HEK293 (cell line): Measurements from ENCODE around the gene CCM2.

Source experiments
- CTCF ChIA-PET: fragments of 350-600 bp; formaldehyde crosslinking; extraction: SDS; loops from one replicate; lab custom pipeline; 2021; ENCODE audit warnings: antibody characterized with exemption; lab: Yijun Ruan, JAX
- POLR2A ChIA-PET: fragments of 300-600 bp; formaldehyde crosslinking; extraction: SDS; loops from one replicate; lab custom pipeline; 2020; ENCODE audit warnings: antibody characterized with exemption, inconsistent platforms; lab: Yijun Ruan, JAX
- H3K27ac ChIP-seq: fragments of 200-500 bp; sonication (Bioruptor generic); 2 replicates; pipeline ENCODE4 v1.5.1; 2014; ENCODE audit warnings: low read depth, low read length, control low read depth, inconsistent platforms; ENCODE audit errors: extremely low read depth
- H3K36me3 ChIP-seq, 2 experiments: fragments of 200-500 bp in 1 of 2; sonication (Bioruptor generic) in 1 of 2; 1 replicate in 1 of 2; 2 replicates in 1 of 2; pipeline ENCODE4 v1.5.1; 2014 to 2017; ENCODE audit warnings: inconsistent platforms in 2 of 2, low read length in 2 of 2; ENCODE audit not compliant: control insufficient read depth in 2 of 2, insufficient read depth in 1 of 2
- H3K4me1 ChIP-seq: fragments of 200-500 bp; sonication (Bioruptor generic); 2 replicates; pipeline ENCODE4 v1.5.1; 2014; ENCODE audit warnings: mild to moderate bottlenecking, low read length, inconsistent platforms; ENCODE audit not compliant: control insufficient read depth, insufficient read depth
- H3K4me3 ChIP-seq: 2 replicates; pipeline ENCODE4 v1.5.1; 2011; ENCODE audit warnings: low read depth, mild to moderate bottlenecking, control low read depth, low read length, moderate library complexity
- H3K9me3 ChIP-seq: fragments of 200-500 bp; sonication (Bioruptor generic); 2 replicates; pipeline ENCODE4 v1.5.1; 2014; ENCODE audit warnings: low read depth, low read length, inconsistent platforms; ENCODE audit not compliant: control insufficient read depth, insufficient read depth
- EGR2 ChIP-seq: fragments of 450-650 bp; formaldehyde crosslinking; IDR thresholded peaks from 2 replicates; pipeline ENCODE4 v1.5.1; 2016; ENCODE audit warnings: low read depth, missing biosample characterization, missing genetic modification characterization
- GLI2 ChIP-seq: fragments of 450-650 bp; formaldehyde crosslinking; IDR thresholded peaks from 2 replicates; pipeline ENCODE4; 2017; ENCODE audit warnings: missing biosample characterization, missing genetic modification characterization, low read depth, borderline replicate concordance
- HOXA7 ChIP-seq: sonication (generic); formaldehyde crosslinking; IDR thresholded peaks from 2 replicates; pipeline ENCODE4 v1.8.1; 2022; ENCODE audit warnings: missing genetic modification reagents, borderline replicate concordance
- KLF10 ChIP-seq: fragments of 450-650 bp; IDR thresholded peaks from 2 replicates; pipeline ENCODE4 v1.5.1; 2018; ENCODE audit warnings: missing biosample characterization, mild to moderate bottlenecking, missing genetic modification characterization
- SALL2 ChIP-seq: fragments of 450-650 bp; formaldehyde crosslinking; IDR thresholded peaks from 2 replicates; pipeline ENCODE4 v1.5.0; 2017; ENCODE audit warnings: missing biosample characterization, mild to moderate bottlenecking, missing genetic modification characterization, borderline replicate concordance
- ZBTB20 ChIP-seq: fragments of 450-650 bp; formaldehyde crosslinking; IDR thresholded peaks from 2 replicates; pipeline ENCODE4 v1.5.1; 2016; ENCODE audit warnings: missing biosample characterization, missing genetic modification characterization
- ZFP69B ChIP-seq: fragments of 450-650 bp; formaldehyde crosslinking; IDR thresholded peaks from 2 replicates; pipeline ENCODE4 v1.5.1; 2016; ENCODE audit warnings: missing biosample characterization, missing genetic modification characterization
- ZNF114 ChIP-seq: fragments of 450-650 bp; formaldehyde crosslinking; IDR thresholded peaks from 2 replicates; pipeline ENCODE4 v1.5.0; 2017; ENCODE audit warnings: missing biosample characterization, missing genetic modification characterization
- ZNF146 ChIP-seq: fragments of 450-650 bp; formaldehyde crosslinking; IDR thresholded peaks from 2 replicates; pipeline ENCODE4 v1.5.1; 2016; ENCODE audit warnings: missing biosample characterization, missing genetic modification characterization
- ZNF174 ChIP-seq: fragments of 450-650 bp; formaldehyde crosslinking; IDR thresholded peaks from 2 replicates; pipeline ENCODE4 v1.5.0; 2017; ENCODE audit warnings: missing biosample characterization, mild to moderate bottlenecking, missing genetic modification characterization
- ZNF223 ChIP-seq: fragments of 450-650 bp; formaldehyde crosslinking; IDR thresholded peaks from 2 replicates; pipeline ENCODE4 v1.5.1; 2016; ENCODE audit warnings: missing biosample characterization, missing genetic modification characterization
- ZNF248 ChIP-seq: fragments of 450-650 bp; formaldehyde crosslinking; IDR thresholded peaks from 2 replicates; pipeline ENCODE4 v1.5.1; 2017; ENCODE audit warnings: missing biosample characterization, missing genetic modification characterization
- ZNF529 ChIP-seq: fragments of 450-650 bp; formaldehyde crosslinking; IDR thresholded peaks from 2 replicates; pipeline ENCODE4 v1.5.1; 2017; ENCODE audit warnings: missing genetic modification characterization, missing biosample characterization; ENCODE audit not compliant: insufficient replicate concordance
- ZNF626 ChIP-seq: fragments of 450-650 bp; sonication (Bioruptor Pico); formaldehyde crosslinking; IDR thresholded peaks from 2 replicates; pipeline ENCODE4 v1.5.1; 2018; ENCODE audit warnings: missing biosample characterization, missing genetic modification characterization, inconsistent platforms
- ZNF664 ChIP-seq: fragments of 450-650 bp; formaldehyde crosslinking; IDR thresholded peaks from 2 replicates; pipeline ENCODE4 v1.5.1; 2016; ENCODE audit warnings: missing biosample characterization, missing genetic modification characterization
- ZNF837 ChIP-seq: fragments of 450-650 bp; formaldehyde crosslinking; IDR thresholded peaks from 2 replicates; pipeline ENCODE4 v1.5.1; 2016; ENCODE audit warnings: missing biosample characterization, missing genetic modification characterization
- TF ChIP-seq, protein P1 (sequence below): fragments of 450-650 bp; formaldehyde crosslinking; IDR thresholded peaks from 2 replicates; pipeline ENCODE4 v1.5.1; 2016; ENCODE audit warnings: missing biosample characterization, missing genetic modification characterization
- TF ChIP-seq, protein P2 (sequence below): fragments of 450-650 bp; formaldehyde crosslinking; IDR thresholded peaks from 2 replicates; pipeline ENCODE4 v1.5.0; 2017; ENCODE audit warnings: missing biosample characterization, missing genetic modification characterization, borderline replicate concordance
- TF ChIP-seq, protein P3 (sequence below): fragments of 450-650 bp; formaldehyde crosslinking; IDR thresholded peaks from 2 replicates; pipeline ENCODE4 v1.5.1; 2017; ENCODE audit warnings: missing biosample characterization, missing genetic modification characterization
- TF ChIP-seq, protein P4 (sequence below): fragments of 450-650 bp; formaldehyde crosslinking; IDR thresholded peaks from 2 replicates; pipeline ENCODE4 v1.5.1; 2016; ENCODE audit warnings: missing biosample characterization, missing genetic modification characterization
- TF ChIP-seq, protein P5 (sequence below): fragments of 450-650 bp; formaldehyde crosslinking; IDR thresholded peaks from 2 replicates; pipeline ENCODE4 v1.5.1; 2016; ENCODE audit warnings: missing biosample characterization, missing genetic modification characterization, borderline replicate concordance
- TF ChIP-seq, protein P6 (sequence below): fragments of 450-650 bp; formaldehyde crosslinking; IDR thresholded peaks from 2 replicates; pipeline ENCODE4 v1.5.1; 2017; ENCODE audit warnings: missing biosample characterization, missing genetic modification characterization

The CCM2 gene

DNA sequence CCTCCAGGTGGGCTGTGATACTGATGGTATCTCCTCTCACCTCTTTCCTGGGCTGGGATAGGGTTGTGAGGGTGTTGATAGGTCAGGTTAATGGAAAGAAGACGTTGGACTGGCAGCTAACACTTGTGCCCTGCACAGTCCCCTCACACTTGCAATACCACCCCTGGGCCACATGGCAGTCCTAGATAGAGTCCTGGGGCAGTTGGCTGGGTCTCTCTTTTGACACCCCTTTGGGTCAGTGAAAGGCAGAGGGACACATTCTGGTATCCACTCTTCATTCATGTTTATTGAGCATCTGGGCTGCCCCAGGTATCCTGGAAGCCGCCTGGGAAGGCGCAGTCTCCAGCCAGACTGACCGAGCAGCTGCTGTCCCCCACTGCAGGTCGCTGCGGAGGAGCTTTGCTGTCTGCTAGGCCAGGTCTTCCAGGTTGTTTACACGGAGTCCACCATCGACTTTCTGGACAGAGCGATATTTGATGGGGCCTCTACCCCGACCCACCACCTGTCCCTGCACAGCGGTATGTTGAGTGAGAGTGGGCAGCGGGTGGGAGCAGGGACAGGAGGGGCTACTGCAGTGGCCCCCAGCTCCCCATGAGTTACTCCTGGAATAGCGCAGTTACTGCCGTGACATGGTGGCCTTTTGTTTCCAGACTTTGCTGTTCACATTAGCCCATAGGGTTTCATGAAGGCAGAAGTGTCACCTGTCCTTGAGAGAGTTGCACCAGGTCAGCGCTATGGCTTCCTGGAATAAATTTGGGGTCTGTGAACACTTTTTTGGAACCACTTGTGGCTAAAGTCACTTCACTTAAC lies 69.6 kb downstream of the CCM2 start:
- Histone ChIP-seq H3K27ac (no peak overlapping the region), H3K4me3 (no peak overlapping the region), H3K36me3 (peaks cover 0 to 42% of the 10 kb centered on the region in 2 experiments; a peak in 2 of 3 replicates), H3K9me3 (no peaks in the 10 kb centered on the region), H3K4me1 (no peaks in the 10 kb centered on the region)
- TF ChIP-seq ZNF146 (tag by site-specific recombination) = no peak
- TF ChIP-seq HOXA7 (CRISPR knock-in tag) = no peak
- no peak for TF ChIP-seq ZNF223 (tag by site-specific recombination)
- TF ChIP-seq ZFP69B = no peak
- TF ChIP-seq, protein P1, sequence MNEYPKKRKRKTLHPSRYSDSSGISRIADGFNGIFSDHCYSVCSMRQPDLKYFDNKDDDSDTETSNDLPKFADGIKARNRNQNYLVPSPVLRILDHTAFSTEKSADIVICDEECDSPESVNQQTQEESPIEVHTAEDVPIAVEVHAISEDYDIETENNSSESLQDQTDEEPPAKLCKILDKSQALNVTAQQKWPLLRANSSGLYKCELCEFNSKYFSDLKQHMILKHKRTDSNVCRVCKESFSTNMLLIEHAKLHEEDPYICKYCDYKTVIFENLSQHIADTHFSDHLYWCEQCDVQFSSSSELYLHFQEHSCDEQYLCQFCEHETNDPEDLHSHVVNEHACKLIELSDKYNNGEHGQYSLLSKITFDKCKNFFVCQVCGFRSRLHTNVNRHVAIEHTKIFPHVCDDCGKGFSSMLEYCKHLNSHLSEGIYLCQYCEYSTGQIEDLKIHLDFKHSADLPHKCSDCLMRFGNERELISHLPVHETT (tag by site-specific recombination) = no peak
- TF ChIP-seq, protein P2, sequence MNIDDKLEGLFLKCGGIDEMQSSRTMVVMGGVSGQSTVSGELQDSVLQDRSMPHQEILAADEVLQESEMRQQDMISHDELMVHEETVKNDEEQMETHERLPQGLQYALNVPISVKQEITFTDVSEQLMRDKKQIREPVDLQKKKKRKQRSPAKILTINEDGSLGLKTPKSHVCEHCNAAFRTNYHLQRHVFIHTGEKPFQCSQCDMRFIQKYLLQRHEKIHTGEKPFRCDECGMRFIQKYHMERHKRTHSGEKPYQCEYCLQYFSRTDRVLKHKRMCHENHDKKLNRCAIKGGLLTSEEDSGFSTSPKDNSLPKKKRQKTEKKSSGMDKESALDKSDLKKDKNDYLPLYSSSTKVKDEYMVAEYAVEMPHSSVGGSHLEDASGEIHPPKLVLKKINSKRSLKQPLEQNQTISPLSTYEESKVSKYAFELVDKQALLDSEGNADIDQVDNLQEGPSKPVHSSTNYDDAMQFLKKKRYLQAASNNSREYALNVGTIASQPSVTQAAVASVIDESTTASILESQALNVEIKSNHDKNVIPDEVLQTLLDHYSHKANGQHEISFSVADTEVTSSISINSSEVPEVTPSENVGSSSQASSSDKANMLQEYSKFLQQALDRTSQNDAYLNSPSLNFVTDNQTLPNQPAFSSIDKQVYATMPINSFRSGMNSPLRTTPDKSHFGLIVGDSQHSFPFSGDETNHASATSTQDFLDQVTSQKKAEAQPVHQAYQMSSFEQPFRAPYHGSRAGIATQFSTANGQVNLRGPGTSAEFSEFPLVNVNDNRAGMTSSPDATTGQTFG = no peak
- TF ChIP-seq ZNF664 (tag by site-specific recombination) = no peak
- TF ChIP-seq, protein P3, sequence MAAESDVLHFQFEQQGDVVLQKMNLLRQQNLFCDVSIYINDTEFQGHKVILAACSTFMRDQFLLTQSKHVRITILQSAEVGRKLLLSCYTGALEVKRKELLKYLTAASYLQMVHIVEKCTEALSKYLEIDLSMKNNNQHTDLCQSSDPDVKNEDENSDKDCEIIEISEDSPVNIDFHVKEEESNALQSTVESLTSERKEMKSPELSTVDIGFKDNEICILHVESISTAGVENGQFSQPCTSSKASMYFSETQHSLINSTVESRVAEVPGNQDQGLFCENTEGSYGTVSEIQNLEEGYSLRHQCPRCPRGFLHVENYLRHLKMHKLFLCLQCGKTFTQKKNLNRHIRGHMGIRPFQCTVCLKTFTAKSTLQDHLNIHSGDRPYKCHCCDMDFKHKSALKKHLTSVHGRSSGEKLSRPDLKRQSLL (tag by site-specific recombination) = no peak
- no peak for TF ChIP-seq ZNF529 (tag by site-specific recombination)
- TF ChIP-seq ZNF248 (tag by site-specific recombination) = no peak
- TF ChIP-seq GLI2 (tag by site-specific recombination) = no peak
- TF ChIP-seq ZBTB20 = no peak
- no peak for TF ChIP-seq ZNF114 (tag by site-specific recombination)
- TF ChIP-seq ZNF837 (tag by site-specific recombination) = no peak
- TF ChIP-seq KLF10 (tag by site-specific recombination) = no peak
- TF ChIP-seq EGR2 (tag by site-specific recombination) = no peak
- CTCF ChIA-PET = interaction anchor here (0.6 to 1.1 kb wide), 3 partner anchors 16 to 64 kb away, joined by 3 read pairs; partner anchors contain the start of gene NACAD
- POLR2A ChIA-PET = no interaction called here

DNA sequence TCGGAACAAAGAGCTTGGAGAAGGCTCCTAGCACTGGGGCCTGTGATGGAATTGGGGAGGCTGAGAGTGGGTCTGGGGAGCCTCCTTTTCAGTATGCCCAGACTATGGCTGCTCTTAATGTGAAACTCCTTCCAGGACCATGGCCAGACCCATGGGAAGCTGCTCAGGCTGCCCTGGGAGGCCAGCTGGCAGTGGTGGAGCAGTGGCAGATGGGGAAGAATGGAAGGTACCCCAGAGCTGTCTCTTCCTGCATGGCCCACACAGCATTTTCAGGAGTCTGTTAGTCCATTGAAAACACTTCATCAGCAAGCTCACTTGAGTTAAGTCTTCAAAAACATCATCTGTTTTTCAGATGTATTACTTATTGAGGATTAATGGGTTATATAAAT lies 70.2 kb downstream of the CCM2 start:
- Histone ChIP-seq H3K27ac (no peak overlapping the region), H3K36me3 (peaks cover 0 to 42% of the 10 kb centered on the region in 2 experiments; a peak in 2 of 3 replicates), H3K9me3 (no peaks in the 10 kb centered on the region), H3K4me3 (no peak overlapping the region), H3K4me1 (no peaks in the 10 kb centered on the region)
- ChIA-PET POLR2A (no interaction called here), CTCF (interaction anchor here (0.6 to 1.1 kb wide), 2 partner anchors 19 to 63 kb away, joined by 3 read pairs; partner anchors contain the start of gene NACAD)
- TF ChIP-seq ZNF174 (tag by site-specific recombination) (no peak), SALL2 (tag by site-specific recombination) (no peak), ZNF626 (tag by site-specific recombination) (no peak)
- TF ChIP-seq, protein P4, sequence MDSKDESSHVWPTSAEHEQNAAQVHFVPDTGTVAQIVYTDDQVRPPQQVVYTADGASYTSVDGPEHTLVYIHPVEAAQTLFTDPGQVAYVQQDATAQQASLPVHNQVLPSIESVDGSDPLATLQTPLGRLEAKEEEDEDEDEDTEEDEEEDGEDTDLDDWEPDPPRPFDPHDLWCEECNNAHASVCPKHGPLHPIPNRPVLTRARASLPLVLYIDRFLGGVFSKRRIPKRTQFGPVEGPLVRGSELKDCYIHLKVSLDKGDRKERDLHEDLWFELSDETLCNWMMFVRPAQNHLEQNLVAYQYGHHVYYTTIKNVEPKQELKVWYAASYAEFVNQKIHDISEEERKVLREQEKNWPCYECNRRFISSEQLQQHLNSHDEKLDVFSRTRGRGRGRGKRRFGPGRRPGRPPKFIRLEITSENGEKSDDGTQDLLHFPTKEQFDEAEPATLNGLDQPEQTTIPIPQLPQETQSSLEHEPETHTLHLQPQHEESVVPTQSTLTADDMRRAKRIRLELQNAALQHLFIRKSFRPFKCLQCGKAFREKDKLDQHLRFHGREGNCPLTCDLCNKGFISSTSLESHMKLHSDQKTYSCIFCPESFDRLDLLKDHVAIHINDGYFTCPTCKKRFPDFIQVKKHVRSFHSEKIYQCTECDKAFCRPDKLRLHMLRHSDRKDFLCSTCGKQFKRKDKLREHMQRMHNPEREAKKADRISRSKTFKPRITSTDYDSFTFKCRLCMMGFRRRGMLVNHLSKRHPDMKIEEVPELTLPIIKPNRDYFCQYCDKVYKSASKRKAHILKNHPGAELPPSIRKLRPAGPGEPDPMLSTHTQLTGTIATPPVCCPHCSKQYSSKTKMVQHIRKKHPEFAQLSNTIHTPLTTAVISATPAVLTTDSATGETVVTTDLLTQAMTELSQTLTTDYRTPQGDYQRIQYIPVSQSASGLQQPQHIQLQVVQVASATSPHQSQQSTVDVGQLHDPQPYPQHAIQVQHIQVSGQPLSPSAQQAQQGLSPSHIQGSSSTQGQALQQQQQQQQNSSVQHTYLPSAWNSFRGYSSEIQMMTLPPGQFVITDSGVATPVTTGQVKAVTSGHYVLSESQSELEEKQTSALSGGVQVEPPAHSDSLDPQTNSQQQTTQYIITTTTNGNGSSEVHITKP (tag by site-specific recombination) = no peak
- TF ChIP-seq, protein P5, sequence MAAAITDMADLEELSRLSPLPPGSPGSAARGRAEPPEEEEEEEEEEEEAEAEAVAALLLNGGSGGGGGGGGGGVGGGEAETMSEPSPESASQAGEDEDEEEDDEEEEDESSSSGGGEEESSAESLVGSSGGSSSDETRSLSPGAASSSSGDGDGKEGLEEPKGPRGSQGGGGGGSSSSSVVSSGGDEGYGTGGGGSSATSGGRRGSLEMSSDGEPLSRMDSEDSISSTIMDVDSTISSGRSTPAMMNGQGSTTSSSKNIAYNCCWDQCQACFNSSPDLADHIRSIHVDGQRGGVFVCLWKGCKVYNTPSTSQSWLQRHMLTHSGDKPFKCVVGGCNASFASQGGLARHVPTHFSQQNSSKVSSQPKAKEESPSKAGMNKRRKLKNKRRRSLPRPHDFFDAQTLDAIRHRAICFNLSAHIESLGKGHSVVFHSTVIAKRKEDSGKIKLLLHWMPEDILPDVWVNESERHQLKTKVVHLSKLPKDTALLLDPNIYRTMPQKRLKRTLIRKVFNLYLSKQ (tag by site-specific recombination) = no peak
- TF ChIP-seq, protein P6, sequence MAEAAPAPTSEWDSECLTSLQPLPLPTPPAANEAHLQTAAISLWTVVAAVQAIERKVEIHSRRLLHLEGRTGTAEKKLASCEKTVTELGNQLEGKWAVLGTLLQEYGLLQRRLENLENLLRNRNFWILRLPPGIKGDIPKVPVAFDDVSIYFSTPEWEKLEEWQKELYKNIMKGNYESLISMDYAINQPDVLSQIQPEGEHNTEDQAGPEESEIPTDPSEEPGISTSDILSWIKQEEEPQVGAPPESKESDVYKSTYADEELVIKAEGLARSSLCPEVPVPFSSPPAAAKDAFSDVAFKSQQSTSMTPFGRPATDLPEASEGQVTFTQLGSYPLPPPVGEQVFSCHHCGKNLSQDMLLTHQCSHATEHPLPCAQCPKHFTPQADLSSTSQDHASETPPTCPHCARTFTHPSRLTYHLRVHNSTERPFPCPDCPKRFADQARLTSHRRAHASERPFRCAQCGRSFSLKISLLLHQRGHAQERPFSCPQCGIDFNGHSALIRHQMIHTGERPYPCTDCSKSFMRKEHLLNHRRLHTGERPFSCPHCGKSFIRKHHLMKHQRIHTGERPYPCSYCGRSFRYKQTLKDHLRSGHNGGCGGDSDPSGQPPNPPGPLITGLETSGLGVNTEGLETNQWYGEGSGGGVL = no peak
